A549 (cell line): ENCODE measurements around the gene FAM193A.

Experiments
- EP300 ChIP-seq, 2 experiments: fragments of >200 bp; sonication (Bioruptor Twin); formaldehyde crosslinking; IDR thresholded peaks; 2 replicates in 1 of 2; 3 replicates in 1 of 2; pipeline ENCODE4 v1.6.1; 2016 to 2017
- POLR2A ChIP-seq: IDR thresholded peaks from 2 replicates; pipeline ENCODE4 v1.6.1; 2012; ENCODE audit warnings: mild to moderate bottlenecking, low read length
- REST ChIP-seq: fragments of 200-600 bp; sonication (generic); IDR thresholded peaks from 2 replicates; pipeline ENCODE4 v1.6.1; 2016; ENCODE audit warnings: antibody characterized with exemption, mild to moderate bottlenecking, moderate library complexity
- ZC3H11A ChIP-seq: fragments of 450-650 bp; IDR thresholded peaks from 2 replicates; pipeline ENCODE4 v1.6.1; 2014; ENCODE audit warnings: antibody characterized with exemption, mild to moderate bottlenecking

- TF ChIP-seq REST (no peak), EP300 (IDR thresholded peaks at IDR 0.05) (no peak), ZC3H11A (no peak), POLR2A (no peak)
These were observed 107.1 kb downstream of the FAM193A start for GRCh38 chr4:2643555-2643954.
